ENCODE data around the gene LMTK2. TPM values are rescaled to one million over a fixed set of nuclear protein-coding genes. Genes with fewer than 3 reads are reported as not detected.
A peak's percentile ranks its signal among the peaks of the same experiment; 100 is the strongest.
"Not testable (repeated sequence)": the region's sequence is repeated elsewhere in the genome, so short reads cannot be mapped to it uniquely, and the experiment has no call there.

Gene LMTK2
- total RNA-seq, 1 donor from 2014 or later: 17.7 TPM

DNA sequence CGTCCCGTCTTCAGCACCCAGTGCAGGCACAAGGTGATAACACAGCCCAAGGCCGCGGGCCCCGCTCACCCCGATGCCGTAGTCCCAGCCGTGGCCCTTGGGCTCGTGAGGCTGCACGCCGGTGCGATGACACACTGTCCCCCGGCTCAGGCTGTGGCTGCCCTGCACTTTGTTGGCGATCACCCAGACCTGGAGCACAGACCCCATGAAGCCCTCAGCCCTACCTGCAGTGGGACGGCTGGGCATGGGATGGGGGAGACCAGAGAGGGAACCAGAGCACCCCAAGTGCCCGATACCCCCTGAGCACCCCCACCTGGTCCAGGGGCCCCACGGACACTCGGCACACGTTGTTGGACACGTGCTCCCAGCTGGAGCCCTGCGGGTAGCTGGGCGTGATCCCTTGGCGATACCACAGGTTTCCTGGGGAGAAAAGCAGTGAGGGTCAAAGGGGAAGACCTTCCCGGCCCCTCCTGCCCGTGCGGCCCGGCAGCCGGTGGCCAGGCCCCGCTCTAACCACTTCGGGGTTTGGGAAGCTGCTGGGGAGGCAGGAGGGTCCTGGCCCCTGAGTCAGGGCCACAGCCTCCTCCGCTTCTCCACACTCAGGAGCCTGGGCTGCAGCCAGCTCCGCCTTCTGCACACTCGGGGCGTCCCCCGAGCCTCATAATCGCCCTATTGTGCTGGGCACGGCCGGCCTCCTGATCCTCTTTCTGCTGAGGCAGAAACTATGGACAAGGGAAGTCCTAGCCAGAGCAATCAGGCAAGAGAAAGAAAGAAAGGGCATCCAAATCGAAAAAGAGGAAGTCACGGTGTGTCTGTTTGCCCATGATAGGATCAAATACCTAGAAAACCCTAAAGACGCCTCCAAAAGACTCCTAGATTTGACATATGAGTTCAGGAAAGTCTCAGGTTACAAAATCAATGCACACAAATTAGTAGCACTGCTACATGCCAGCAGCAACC, 111.2 kb downstream of the LMTK2 start:
- no peak overlapping the region for H3K4me3 Mint-ChIP-seq
- DNase-seq (ENCODE audit: low spot score): no peak
- H3K27me3 Mint-ChIP-seq (ENCODE audit: insufficient read depth): no peaks in the 10 kb centered on the region
- peaks cover 13% of the 10 kb centered on the region for H3K4me1 Mint-ChIP-seq (ENCODE audit: low read depth)
- intact Hi-C loops (cut with micrococcal nuclease): no loop called here
- H3K36me3 Mint-ChIP-seq (ENCODE audit: low read depth): peaks cover 9% of the 10 kb centered on the region
- H3K9me3 Mint-ChIP-seq: no peaks in the 10 kb centered on the region
- H3K27ac Mint-ChIP-seq: no peak overlapping the region

GRCh38 chr7:98219382-98219781, 112.7 kb downstream of the LMTK2 start:
- H3K27ac Mint-ChIP-seq; H3K9me3 Mint-ChIP-seq; H3K4me3 Mint-ChIP-seq; DNase-seq (ENCODE audit: low spot score); intact Hi-C loops (cut with micrococcal nuclease); H3K27me3 Mint-ChIP-seq (ENCODE audit: insufficient read depth): not testable (repeated sequence)
- Mint-ChIP-seq H3K36me3 (ENCODE audit: low read depth) (peaks cover 11% of the 10 kb centered on the region), H3K4me1 (ENCODE audit: low read depth) (peaks cover 13% of the 10 kb centered on the region)

GRCh38 chr7:98221611-98222532, 115.2 kb downstream of the LMTK2 start:
- intact Hi-C loops (cut with micrococcal nuclease): no loop called here
- Mint-ChIP-seq H3K36me3 (ENCODE audit: low read depth) (peaks cover 20% of the 10 kb centered on the region), H3K4me3 (no peak overlapping the region), H3K27me3 (ENCODE audit: insufficient read depth) (no peaks in the 10 kb centered on the region), H3K27ac (no peak overlapping the region), H3K4me1 (ENCODE audit: low read depth) (peaks cover 13% of the 10 kb centered on the region), H3K9me3 (no peaks in the 10 kb centered on the region)
- DNase-seq (ENCODE audit: low spot score): no peak

- H3K4me3 Mint-ChIP-seq: no peak overlapping the region
- peaks cover 22% of the 10 kb centered on the region for H3K36me3 Mint-ChIP-seq (ENCODE audit: low read depth)
- no peak overlapping the region for H3K27ac Mint-ChIP-seq
- H3K27me3 Mint-ChIP-seq (ENCODE audit: insufficient read depth): no peaks in the 10 kb centered on the region
- intact Hi-C loops (cut with micrococcal nuclease): no loop called here
- H3K9me3 Mint-ChIP-seq: no peaks in the 10 kb centered on the region
- peaks cover 13% of the 10 kb centered on the region for H3K4me1 Mint-ChIP-seq (ENCODE audit: low read depth)
- DNase-seq (ENCODE audit: low spot score): no peak
Observed at GRCh38 chr7:98222533-98223195, 116.0 kb downstream of the LMTK2 start.

DNA sequence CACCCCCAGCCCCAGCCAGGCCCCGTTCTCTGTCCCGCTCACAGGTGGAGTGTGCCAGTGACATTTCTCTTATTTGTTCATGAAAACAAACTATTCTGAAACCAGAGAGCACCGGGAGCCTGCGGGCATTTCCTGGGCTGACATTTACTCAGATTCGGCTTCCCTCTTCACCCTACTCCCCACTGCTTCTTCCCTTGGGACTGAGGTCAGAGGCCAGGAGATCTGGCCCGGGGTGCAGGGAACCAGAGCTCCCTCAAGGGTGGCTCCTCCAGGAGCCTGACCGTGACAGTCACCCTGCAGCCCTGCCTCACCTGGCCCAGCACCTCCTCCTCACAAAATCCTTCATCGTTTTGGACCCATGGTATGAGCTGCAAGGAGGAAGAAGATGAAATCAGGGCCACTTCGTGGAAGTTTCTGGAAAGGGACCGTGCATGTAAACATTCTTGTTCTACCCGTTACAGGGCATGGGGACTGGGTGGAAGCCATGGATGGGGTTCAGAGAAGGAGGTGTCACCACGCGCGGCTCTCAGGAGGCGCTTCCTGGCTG, 116.8 kb downstream of the LMTK2 start:
- no peaks in the 10 kb centered on the region for H3K9me3 Mint-ChIP-seq
- peaks cover 10% of the 10 kb centered on the region for H3K4me1 Mint-ChIP-seq (ENCODE audit: low read depth)
- peaks cover 24% of the 10 kb centered on the region for H3K36me3 Mint-ChIP-seq (ENCODE audit: low read depth)
- no peak overlapping the region for H3K4me3 Mint-ChIP-seq
- intact Hi-C loops (cut with micrococcal nuclease): no loop called here
- H3K27ac Mint-ChIP-seq: no peak overlapping the region
- DNase-seq (ENCODE audit: low spot score): no peak
- H3K27me3 Mint-ChIP-seq (ENCODE audit: insufficient read depth): no peaks in the 10 kb centered on the region

GRCh38 chr7:98223898-98224700, 117.4 kb downstream of the LMTK2 start:
- intact Hi-C loops (cut with micrococcal nuclease): no loop called here
- H3K36me3 Mint-ChIP-seq (ENCODE audit: low read depth): peaks cover 20% of the 10 kb centered on the region
- no peaks in the 10 kb centered on the region for H3K27me3 Mint-ChIP-seq (ENCODE audit: insufficient read depth)
- H3K4me3 Mint-ChIP-seq: no peak overlapping the region
- H3K27ac Mint-ChIP-seq: no peak overlapping the region
- no peaks in the 10 kb centered on the region for H3K9me3 Mint-ChIP-seq
- H3K4me1 Mint-ChIP-seq (ENCODE audit: low read depth): peaks cover 3% of the 10 kb centered on the region
- no peak for DNase-seq (ENCODE audit: low spot score)

DNA sequence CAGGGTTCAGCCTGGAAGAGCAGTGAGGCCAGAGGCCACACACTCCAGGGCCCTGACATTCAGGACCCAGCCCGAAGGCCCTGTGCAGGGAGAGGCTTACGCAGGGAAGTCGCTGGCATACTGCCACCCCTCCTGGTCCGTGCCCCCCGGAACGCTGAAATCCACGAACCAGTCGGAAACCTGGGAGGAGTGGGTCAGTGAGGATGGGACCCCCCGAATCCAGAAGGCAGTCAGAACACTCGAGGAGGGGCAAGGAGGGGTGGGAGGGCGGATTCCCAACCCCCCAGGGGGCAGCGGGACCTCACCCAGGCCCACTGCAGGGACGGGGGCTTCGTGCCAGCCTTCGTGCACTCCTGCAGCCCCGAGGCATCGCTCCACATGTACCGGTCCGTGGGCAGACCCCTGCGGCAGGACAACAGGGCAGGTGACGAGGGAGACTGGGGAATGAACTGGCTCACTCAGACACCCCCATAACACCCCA, 118.1 kb downstream of the LMTK2 start:
- no peak for DNase-seq (ENCODE audit: low spot score)
- peaks cover 17% of the 10 kb centered on the region for H3K36me3 Mint-ChIP-seq (ENCODE audit: low read depth)
- intact Hi-C loops (cut with micrococcal nuclease): no loop called here
- no peak overlapping the region for H3K27ac Mint-ChIP-seq
- H3K9me3 Mint-ChIP-seq: no peaks in the 10 kb centered on the region
- H3K27me3 Mint-ChIP-seq (ENCODE audit: insufficient read depth): no peaks in the 10 kb centered on the region
- no peak overlapping the region for H3K4me3 Mint-ChIP-seq
- H3K4me1 Mint-ChIP-seq (ENCODE audit: low read depth): no peaks in the 10 kb centered on the region

GRCh38 chr7:98225913-98226614, 119.4 kb downstream of the LMTK2 start:
- Mint-ChIP-seq H3K36me3 (ENCODE audit: low read depth) (peaks cover 17% of the 10 kb centered on the region), H3K27me3 (ENCODE audit: insufficient read depth) (no peaks in the 10 kb centered on the region), H3K4me1 (ENCODE audit: low read depth) (no peaks in the 10 kb centered on the region), H3K9me3 (no peaks in the 10 kb centered on the region), H3K4me3 (no peak overlapping the region), H3K27ac (peak overlapping the region; percentile 23)
- intact Hi-C loops (cut with micrococcal nuclease): no loop called here
- DNase-seq (ENCODE audit: low spot score): no peak

GRCh38 chr7:98227939-98228338, 121.3 kb downstream of the LMTK2 start:
- no peak for DNase-seq (ENCODE audit: low spot score)
- H3K9me3 Mint-ChIP-seq: no peaks in the 10 kb centered on the region
- intact Hi-C loops (cut with micrococcal nuclease): no loop called here
- H3K36me3 Mint-ChIP-seq (ENCODE audit: low read depth): peaks cover 17% of the 10 kb centered on the region
- H3K4me3 Mint-ChIP-seq: no peak overlapping the region
- H3K27me3 Mint-ChIP-seq (ENCODE audit: insufficient read depth): no peaks in the 10 kb centered on the region
- no peaks in the 10 kb centered on the region for H3K4me1 Mint-ChIP-seq (ENCODE audit: low read depth)
- no peak overlapping the region for H3K27ac Mint-ChIP-seq

DNA sequence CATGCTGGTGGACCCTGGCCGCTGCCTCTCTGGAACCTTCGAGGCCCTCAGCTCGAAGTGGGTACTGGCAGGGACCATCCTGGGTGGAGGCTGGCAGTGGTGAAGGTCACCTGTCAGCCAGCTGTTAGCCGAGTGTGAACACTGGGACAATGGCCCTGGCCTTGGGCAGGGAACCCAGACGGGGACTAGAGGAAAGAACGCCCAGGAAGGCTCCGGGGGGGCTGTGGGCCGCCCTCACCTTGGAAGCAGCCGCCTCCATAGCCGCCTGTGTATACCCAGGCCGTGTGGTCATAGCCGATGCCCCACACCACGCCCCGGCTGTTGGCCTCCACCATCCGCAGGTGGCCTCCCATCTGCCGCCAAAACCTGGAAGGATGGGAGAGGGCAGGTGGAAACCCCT, 122.1 kb downstream of the LMTK2 start:
- intact Hi-C loops (cut with micrococcal nuclease): no loop called here
- DNase-seq (ENCODE audit: low spot score): no peak
- no peak overlapping the region for H3K4me3 Mint-ChIP-seq
- no peaks in the 10 kb centered on the region for H3K9me3 Mint-ChIP-seq
- H3K27ac Mint-ChIP-seq: no peak overlapping the region
- peaks cover 15% of the 10 kb centered on the region for H3K36me3 Mint-ChIP-seq (ENCODE audit: low read depth)
- no peaks in the 10 kb centered on the region for H3K27me3 Mint-ChIP-seq (ENCODE audit: insufficient read depth)
- no peaks in the 10 kb centered on the region for H3K4me1 Mint-ChIP-seq (ENCODE audit: low read depth)

- H3K4me1 Mint-ChIP-seq (ENCODE audit: low read depth): no peaks in the 10 kb centered on the region
- DNase-seq (ENCODE audit: low spot score): no peak
- intact Hi-C loops (cut with micrococcal nuclease): no loop called here
- H3K4me3 Mint-ChIP-seq: no peak overlapping the region
- H3K36me3 Mint-ChIP-seq (ENCODE audit: low read depth): peaks cover 16% of the 10 kb centered on the region
- no peaks in the 10 kb centered on the region for H3K27me3 Mint-ChIP-seq (ENCODE audit: insufficient read depth)
- no peaks in the 10 kb centered on the region for H3K9me3 Mint-ChIP-seq
- no peak overlapping the region for H3K27ac Mint-ChIP-seq
Observed at GRCh38 chr7:98229441-98229840, 122.8 kb downstream of the LMTK2 start.

Data from activated T-helper 1 cell treated with anti-CD3 and anti-CD28 coated beads, Interleukin-12 subunit alpha, Interleukin-12 subunit beta, Interleukin-2, Interleukin-4 antibody, amounts not matched to agents 30 ng/mL and 10 ng/mL and 1 ng/mL, durations not matched to agents 14 hours and 24 hours and 36 hours (primary cell).